Endodermal cell (in vitro differentiated cells): ENCODE data around the gene ELP4. TPM values are rescaled to one million over a fixed set of nuclear protein-coding genes. Genes with fewer than 3 reads are reported as not detected.

ENCODE experiments used
- DNase-seq: peaks from one replicate; pipeline ENCODE4 v3.0.0-alpha.2; 2017
- H3K27ac ChIP-seq: 2 replicates; pipeline ENCODE4 v1.5.1; 2013; ENCODE audit warnings: mild to moderate bottlenecking, low read depth, low read length, moderate library complexity
- H3K27me3 ChIP-seq: 2 replicates; pipeline ENCODE4 v1.6.1; 2013; ENCODE audit warnings: mild to moderate bottlenecking, low read length, moderate library complexity; ENCODE audit not compliant: insufficient read depth, control insufficient read depth, poor library complexity, severe bottlenecking
- H3K36me3 ChIP-seq: 2 replicates; pipeline ENCODE4 v1.7.0; 2013; ENCODE audit warnings: mild to moderate bottlenecking, low read length, moderate library complexity; ENCODE audit not compliant: control insufficient read depth, insufficient read depth
- H3K4me1 ChIP-seq: one replicate; pipeline ENCODE4 v1.7.0; 2013; ENCODE audit warnings: low read length; ENCODE audit not compliant: control insufficient read depth, insufficient read depth
- H3K4me3 ChIP-seq: 2 replicates; pipeline ENCODE4 v1.5.1; 2013; ENCODE audit warnings: mild to moderate bottlenecking, low read length, moderate library complexity
- H3K9ac ChIP-seq: 2 replicates; pipeline ENCODE4 v1.6.1; 2013; ENCODE audit warnings: mild to moderate bottlenecking, low read length, moderate library complexity; ENCODE audit not compliant: poor library complexity, severe bottlenecking; ENCODE audit errors: extremely low read depth
- H3K9me3 ChIP-seq: 2 replicates; pipeline ENCODE4 v1.6.1; 2013; ENCODE audit warnings: mild to moderate bottlenecking, low read length, moderate library complexity; ENCODE audit not compliant: control insufficient read depth
- H3K27ac Mint-ChIP-seq: 2 replicates; pipeline ENCODE4 v1.8.0; 2020; ENCODE audit warnings: mixed read lengths
- H3K27me3 Mint-ChIP-seq: 2 replicates; pipeline ENCODE4 v1.8.0; 2021; ENCODE audit warnings: mild to moderate bottlenecking, mixed read lengths; ENCODE audit not compliant: insufficient read depth
- H3K36me3 Mint-ChIP-seq: 2 replicates; pipeline ENCODE4 v1.8.0; 2020; ENCODE audit warnings: low read depth, mixed read lengths
- H3K4me1 Mint-ChIP-seq: 2 replicates; pipeline ENCODE4 v1.8.0; 2020; ENCODE audit warnings: mixed read lengths
- H3K4me3 Mint-ChIP-seq: 2 replicates; pipeline ENCODE4 v1.8.0; 2020; ENCODE audit warnings: mild to moderate bottlenecking, moderate library complexity, mixed read lengths
- H3K9me3 Mint-ChIP-seq: 2 replicates; pipeline ENCODE4 v1.8.0; 2020; ENCODE audit warnings: mild to moderate bottlenecking, mixed read lengths
- CTCF ChIP-seq: fragments of 200-600 bp; sonication (generic); conservative IDR thresholded peaks from 2 replicates; pipeline ENCODE4 v1.5.0; 2021; ENCODE audit warnings: antibody characterized with exemption, mild to moderate bottlenecking
- WGBS, 2 experiments: methylation state at CpG; one replicate each; pipeline versions ENCODE4 v1.1.5 to v1.1.7; 2013; ENCODE audit warnings: missing lambda C conversion rate in 2 of 2, mixed read lengths in 1 of 2; ENCODE audit not compliant: insufficient coverage in 1 of 2, insufficient read length in 1 of 2; 5-methylcytosine and 5-hydroxymethylcytosine counted together
- total RNA-seq, 2 donors: library from RNA; stranded (reverse); fragmentation: NEBNext Ultra II Directional in 1 of 2; extraction: Animal tissue kit (Norgen Biotek cat#: 25700) in 1 of 2; gene quantifications; 2 replicates in 1 of 2; 3 replicates in 1 of 2; pipeline ENCODE4 v1.2.1, GENCODE V29; 2021

Gene ELP4
- total RNA-seq, 2 donors from 2014 or later, result 19.1 to 25.2 TPM

GRCh38 chr11:31706357-31706756 is 196.8 kb downstream of the ELP4 start:
- Histone ChIP-seq H3K4me3 (no peak overlapping the region), H3K36me3 (no peaks in the 10 kb centered on the region), H3K4me1 (no peaks in the 10 kb centered on the region), H3K27me3 (no peaks in the 10 kb centered on the region), H3K27ac (no peak overlapping the region), H3K9me3 (no peaks in the 10 kb centered on the region), H3K9ac (no peak overlapping the region)
- no peaks in the 10 kb centered on the region for H3K4me1 Mint-ChIP-seq
- no peak for DNase-seq
- no peak for TF ChIP-seq CTCF
- H3K9me3 Mint-ChIP-seq, result no peaks in the 10 kb centered on the region
- 100% methylated on average over 1 of the region's 1 CpG for WGBS, 2 experiments
- no peak overlapping the region for H3K27ac Mint-ChIP-seq
- H3K4me3 Mint-ChIP-seq, result no peak overlapping the region
- H3K27me3 Mint-ChIP-seq, result no peaks in the 10 kb centered on the region
- H3K36me3 Mint-ChIP-seq, result no peaks in the 10 kb centered on the region

DNA sequence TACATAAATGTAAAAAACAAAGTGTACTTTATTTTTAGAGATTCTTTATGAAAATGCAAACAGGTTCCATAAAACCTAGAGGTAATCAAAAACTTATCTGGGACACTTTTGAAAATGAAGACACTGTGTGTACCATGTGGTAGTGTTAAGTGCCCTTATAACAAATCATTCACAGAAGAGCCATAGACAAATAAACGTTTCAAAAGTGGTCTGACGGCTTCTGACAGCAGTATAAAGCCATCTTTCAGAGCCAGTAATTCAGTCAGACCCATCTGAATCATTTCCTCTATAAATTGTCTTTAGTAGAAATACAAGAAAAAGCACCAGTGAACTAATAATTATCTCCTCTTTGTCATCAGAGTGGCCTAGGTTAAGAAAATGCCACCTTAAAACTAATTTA is 201.6 kb downstream of the ELP4 start:
- H3K4me1 Mint-ChIP-seq, result no peaks in the 10 kb centered on the region
- no peak for TF ChIP-seq CTCF

GRCh38 chr11:31712851-31713250 is 203.3 kb downstream of the ELP4 start:
- Histone ChIP-seq H3K4me1 (no peaks in the 10 kb centered on the region), H3K27me3 (no peaks in the 10 kb centered on the region), H3K27ac (no peak overlapping the region), H3K36me3 (no peaks in the 10 kb centered on the region), H3K9me3 (peaks cover 6% of the 10 kb centered on the region), H3K4me3 (no peak overlapping the region), H3K9ac (no peak overlapping the region)
- DNase-seq, result no peak
- TF ChIP-seq CTCF, result no peak
- H3K27ac Mint-ChIP-seq, result no peak overlapping the region
- H3K27me3 Mint-ChIP-seq, result no peaks in the 10 kb centered on the region
- H3K4me3 Mint-ChIP-seq, result no peak overlapping the region
- no peaks in the 10 kb centered on the region for H3K4me1 Mint-ChIP-seq
- 96 to 100% methylated on average over 1 of the region's 2 CpGs for WGBS, 2 experiments
- H3K9me3 Mint-ChIP-seq, result no peaks in the 10 kb centered on the region
- peaks cover 4% of the 10 kb centered on the region for H3K36me3 Mint-ChIP-seq

More for the DNA sequence above, 201.6 kb downstream of the ELP4 start:
- Mint-ChIP-seq H3K27me3 (no peaks in the 10 kb centered on the region), H3K9me3 (no peaks in the 10 kb centered on the region), H3K36me3 (peaks cover 4% of the 10 kb centered on the region), H3K4me3 (no peak overlapping the region), H3K27ac (no peak overlapping the region)
- no peak overlapping the region for H3K4me3 ChIP-seq
- H3K36me3 ChIP-seq, result no peaks in the 10 kb centered on the region
- no peak overlapping the region for H3K9ac ChIP-seq
- H3K27ac ChIP-seq, result no peak overlapping the region
- no peak for DNase-seq
- peaks cover 6% of the 10 kb centered on the region for H3K9me3 ChIP-seq
- WGBS, 2 experiments, result 80 to 91% methylated on average over 1 to 2 of the region's 2 CpGs
- no peaks in the 10 kb centered on the region for H3K27me3 ChIP-seq
- H3K4me1 ChIP-seq, result no peaks in the 10 kb centered on the region
